ENCODE results near the gene EVA1A. TPM values are rescaled to one million over a fixed set of nuclear protein-coding genes. Genes with fewer than 3 reads are reported as not detected.

Gene EVA1A
- total RNA-seq, 1 experiment from 2014 or later: not detected

DNA sequence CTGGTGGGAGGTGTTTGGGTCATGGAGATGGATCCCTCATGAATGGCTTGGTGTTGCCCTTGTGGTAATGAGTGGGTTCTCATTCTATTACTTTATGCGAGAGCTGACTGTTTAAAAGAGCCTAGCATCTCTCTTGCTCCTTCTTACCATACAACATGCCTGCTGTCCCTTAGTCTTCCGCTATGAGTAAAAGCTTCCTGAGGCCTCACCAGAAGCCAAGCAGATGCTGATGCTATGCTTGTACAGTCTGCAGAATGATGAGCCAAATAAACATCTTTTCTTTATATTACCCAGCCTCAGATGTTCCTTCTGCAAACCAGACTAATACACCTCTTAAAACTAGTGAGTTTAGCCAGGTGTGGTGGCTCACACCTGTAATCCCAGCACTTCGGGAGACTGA is 23.1 kb downstream of the EVA1A start:
- CTCF ChIA-PET: no interaction called here
- no peak for DNase-seq
- BruUV-seq (replicated peaks): no TSS peak
- H3K36me3 Mint-ChIP-seq (ENCODE audit: insufficient read depth, unreplicated experiment): no peaks in the 10 kb centered on the region
- H3K27me3 Mint-ChIP-seq (ENCODE audit: unreplicated experiment): peaks cover 11% of the 10 kb centered on the region
- intact Hi-C loops (cut with micrococcal nuclease; ENCODE audit: unreplicated experiment): no loop called here
- H3K4me1 Mint-ChIP-seq (ENCODE audit: low read depth, unreplicated experiment): no peaks in the 10 kb centered on the region
- peaks cover 4% of the 10 kb centered on the region for H3K9me3 Mint-ChIP-seq (ENCODE audit: low read depth, unreplicated experiment)
- no peak for TF ChIP-seq CTCF (IDR thresholded peaks at IDR 0.05; ENCODE audit: unreplicated experiment)
- no peak overlapping the region for H3K4me3 Mint-ChIP-seq (ENCODE audit: low read depth, unreplicated experiment)
- H3K27ac Mint-ChIP-seq (ENCODE audit: unreplicated experiment): no peak overlapping the region

DNA sequence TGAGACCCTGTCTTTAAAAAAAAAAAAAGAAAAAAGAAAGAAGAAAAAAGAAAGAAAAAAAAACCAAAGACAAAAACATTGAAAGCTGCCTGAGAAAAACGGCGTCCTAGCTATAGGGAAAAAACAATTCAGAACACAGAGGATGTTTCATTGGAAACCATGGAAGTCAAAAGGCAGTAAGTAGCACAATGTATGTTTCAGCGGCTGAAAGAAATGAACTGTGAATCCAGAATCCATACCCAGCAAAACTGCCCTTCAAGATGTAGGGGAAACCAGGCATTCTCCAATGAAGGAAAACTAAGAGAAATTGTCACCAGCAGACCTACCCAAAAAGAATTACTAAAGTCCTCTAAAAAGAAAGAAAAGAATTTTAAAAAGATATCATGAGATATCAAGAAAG is 27.6 kb downstream of the EVA1A start:
- no peak for DNase-seq
- no TSS peak for BruUV-seq (replicated peaks)
- Mint-ChIP-seq H3K9me3 (ENCODE audit: low read depth, unreplicated experiment) (peaks cover 5% of the 10 kb centered on the region), H3K27ac (ENCODE audit: unreplicated experiment) (no peak overlapping the region), H3K36me3 (ENCODE audit: insufficient read depth, unreplicated experiment) (no peaks in the 10 kb centered on the region), H3K4me1 (ENCODE audit: low read depth, unreplicated experiment) (no peaks in the 10 kb centered on the region), H3K4me3 (ENCODE audit: low read depth, unreplicated experiment) (no peak overlapping the region), H3K27me3 (ENCODE audit: unreplicated experiment) (peaks cover 12% of the 10 kb centered on the region)
- intact Hi-C loops (cut with micrococcal nuclease; ENCODE audit: unreplicated experiment): no loop called here
- CTCF ChIA-PET: no interaction called here
- TF ChIP-seq CTCF (IDR thresholded peaks at IDR 0.05; ENCODE audit: unreplicated experiment): no peak

GRCh38 chr2:75532488-75532887 is 28.3 kb downstream of the EVA1A start:
- H3K9me3 Mint-ChIP-seq (ENCODE audit: low read depth, unreplicated experiment): peaks cover 5% of the 10 kb centered on the region
- no peak overlapping the region for H3K27ac Mint-ChIP-seq (ENCODE audit: unreplicated experiment)
- TF ChIP-seq CTCF (IDR thresholded peaks at IDR 0.05; ENCODE audit: unreplicated experiment): no peak
- peaks cover 19% of the 10 kb centered on the region for H3K27me3 Mint-ChIP-seq (ENCODE audit: unreplicated experiment)
- no TSS peak for BruUV-seq (replicated peaks)
- intact Hi-C loops (cut with micrococcal nuclease; ENCODE audit: unreplicated experiment): no loop called here
- H3K4me1 Mint-ChIP-seq (ENCODE audit: low read depth, unreplicated experiment): no peaks in the 10 kb centered on the region
- CTCF ChIA-PET: no interaction called here
- H3K4me3 Mint-ChIP-seq (ENCODE audit: low read depth, unreplicated experiment): no peak overlapping the region
- no peaks in the 10 kb centered on the region for H3K36me3 Mint-ChIP-seq (ENCODE audit: insufficient read depth, unreplicated experiment)
- DNase-seq: no peak

DNA sequence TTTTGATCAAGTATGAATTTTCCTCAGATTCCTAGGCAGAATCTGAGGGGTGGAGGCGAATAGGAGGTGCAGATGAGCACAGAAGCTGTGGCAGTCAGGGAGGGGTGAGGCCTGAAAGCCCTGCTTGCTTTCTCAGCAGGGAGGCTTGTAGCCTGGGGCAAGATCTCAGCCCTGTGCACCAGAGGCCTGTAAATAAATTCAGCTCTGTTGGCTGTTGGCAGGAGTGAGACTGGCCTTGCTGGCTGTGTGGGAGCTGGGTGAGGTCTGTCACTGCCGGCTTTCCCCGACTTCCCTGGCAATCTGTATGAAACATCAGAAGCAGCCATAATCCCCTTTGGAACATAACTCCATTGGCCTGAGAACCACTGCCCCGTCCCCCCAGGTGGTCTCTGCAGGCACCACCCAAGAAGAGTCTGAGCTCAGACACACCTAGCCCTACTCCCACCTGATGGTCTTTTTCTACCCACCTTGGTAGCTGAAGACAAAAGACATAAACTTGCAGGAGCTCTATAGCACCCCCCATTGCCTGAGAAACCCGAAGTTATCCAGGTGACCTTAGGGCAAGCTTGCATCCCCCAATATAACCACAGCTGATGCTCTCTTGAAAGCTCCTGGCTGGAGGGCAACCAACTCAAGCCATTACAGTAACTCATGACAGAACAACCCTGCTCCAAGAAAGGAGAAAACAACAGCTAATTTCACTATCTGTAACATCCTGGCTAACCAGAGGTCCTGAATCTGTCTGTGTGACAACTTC is 32.3 kb downstream of the EVA1A start:
- no peak overlapping the region for H3K27ac Mint-ChIP-seq (ENCODE audit: unreplicated experiment)
- H3K9me3 Mint-ChIP-seq (ENCODE audit: low read depth, unreplicated experiment): peaks cover 3% of the 10 kb centered on the region
- no peak for TF ChIP-seq CTCF (IDR thresholded peaks at IDR 0.05; ENCODE audit: unreplicated experiment)
- no TSS peak for BruUV-seq (replicated peaks)
- no peaks in the 10 kb centered on the region for H3K36me3 Mint-ChIP-seq (ENCODE audit: insufficient read depth, unreplicated experiment)
- peaks cover 32% of the 10 kb centered on the region for H3K27me3 Mint-ChIP-seq (ENCODE audit: unreplicated experiment)
- intact Hi-C loops (cut with micrococcal nuclease; ENCODE audit: unreplicated experiment): no loop called here
- no peak overlapping the region for H3K4me3 Mint-ChIP-seq (ENCODE audit: low read depth, unreplicated experiment)
- CTCF ChIA-PET: no interaction called here
- no peaks in the 10 kb centered on the region for H3K4me1 Mint-ChIP-seq (ENCODE audit: low read depth, unreplicated experiment)
- DNase-seq: no peak
